ENCODE measurements around the gene CCDC126.

DNA sequence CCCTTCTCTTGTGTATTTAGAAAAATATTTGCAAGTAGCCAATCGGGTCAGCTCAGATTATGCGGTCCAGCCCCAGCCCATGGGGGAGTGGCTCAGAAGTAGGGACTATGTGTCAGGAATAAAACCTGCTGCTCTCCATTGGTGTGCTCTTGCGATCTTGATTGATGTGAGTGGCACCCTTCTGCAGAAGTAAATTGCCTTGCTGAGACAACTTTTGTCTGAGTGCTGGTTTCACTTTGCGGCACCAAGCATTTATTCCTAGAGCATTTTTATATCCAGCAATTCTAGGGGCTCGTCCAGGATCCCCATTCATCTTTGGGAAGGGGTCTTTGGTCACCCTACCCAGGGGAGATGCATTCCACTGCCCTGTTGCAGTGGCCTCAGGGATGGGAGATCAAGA is 56.8 kb downstream of the CCDC126 start:
- TF ChIP-seq, protein P1, sequence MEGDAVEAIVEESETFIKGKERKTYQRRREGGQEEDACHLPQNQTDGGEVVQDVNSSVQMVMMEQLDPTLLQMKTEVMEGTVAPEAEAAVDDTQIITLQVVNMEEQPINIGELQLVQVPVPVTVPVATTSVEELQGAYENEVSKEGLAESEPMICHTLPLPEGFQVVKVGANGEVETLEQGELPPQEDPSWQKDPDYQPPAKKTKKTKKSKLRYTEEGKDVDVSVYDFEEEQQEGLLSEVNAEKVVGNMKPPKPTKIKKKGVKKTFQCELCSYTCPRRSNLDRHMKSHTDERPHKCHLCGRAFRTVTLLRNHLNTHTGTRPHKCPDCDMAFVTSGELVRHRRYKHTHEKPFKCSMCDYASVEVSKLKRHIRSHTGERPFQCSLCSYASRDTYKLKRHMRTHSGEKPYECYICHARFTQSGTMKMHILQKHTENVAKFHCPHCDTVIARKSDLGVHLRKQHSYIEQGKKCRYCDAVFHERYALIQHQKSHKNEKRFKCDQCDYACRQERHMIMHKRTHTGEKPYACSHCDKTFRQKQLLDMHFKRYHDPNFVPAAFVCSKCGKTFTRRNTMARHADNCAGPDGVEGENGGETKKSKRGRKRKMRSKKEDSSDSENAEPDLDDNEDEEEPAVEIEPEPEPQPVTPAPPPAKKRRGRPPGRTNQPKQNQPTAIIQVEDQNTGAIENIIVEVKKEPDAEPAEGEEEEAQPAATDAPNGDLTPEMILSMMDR (IDR thresholded peaks at IDR 0.05), result no peak
- no peak for TF ChIP-seq SIN3A (IDR thresholded peaks at IDR 0.05; ENCODE audit: borderline replicate concordance, insufficient read depth, low read depth, low read length)
